Measurements from ENCODE around the gene ELK3. TPM values are rescaled to one million over a fixed set of nuclear protein-coding genes. Genes with fewer than 3 reads are reported as not detected.

The ELK3 gene
- total and polyA plus RNA-seq, 2 of the 8 experiments (the other 6 are each of a cell fraction or from before 2014, with no cell fraction given): 3.5 to 14.3 TPM

- ChIA-PET CTCF (ENCODE audit: partially characterized antibody) (interaction anchor here (0.5 to 1.4 kb wide), 3 partner anchors 161 to 1676 kb away, joined by 3 to 4 read pairs (median 3); partner anchors contain the start of gene CFAP54), POLR2A (ENCODE audit: partially characterized antibody) (interaction anchor here (0.8 to 1.4 kb wide), 2 partner anchors 12 to 161 kb away, joined by 3 read pairs; no protein-coding TSS in a partner anchor)
- Histone ChIP-seq H4K5ac (ENCODE audit: insufficient read length, low read depth, low read length) (no peak overlapping the region), H3K56ac (replicated peaks; ENCODE audit: insufficient read length, low read depth, low read length) (no peak overlapping the region), H3K4me2 (ENCODE audit: insufficient read depth in 1 of 2, low read depth in 2 of 2, low read length in 2 of 2) (no peak overlapping the region), H3K4me3 (ENCODE audit: extremely low read depth in 1 of 4, insufficient read depth in 2 of 4, low read depth in 3 of 4, low read length in 4 of 4) (no peak overlapping the region), H2BK120ac (replicated peaks; ENCODE audit: low read depth, low read length) (no peak overlapping the region), H3K36me3 (ENCODE audit: control insufficient read depth in 2 of 4, insufficient read depth in 4 of 4, low read length in 3 of 4) (no peaks in the 10 kb centered on the region; a peak in 1 of 8 replicates), H3K18ac (ENCODE audit: extremely low read depth, low read length) (no peak overlapping the region), H3K9me3 (ENCODE audit: insufficient read depth in 2 of 2, low read depth in 1 of 2, low read length in 1 of 2) (no peaks in the 10 kb centered on the region), H3K23ac (ENCODE audit: insufficient read length) (no peak overlapping the region), H4K8ac (ENCODE audit: extremely low read depth, insufficient read depth, low read length) (no peak overlapping the region), H3K27me3 (replicated peaks in 1 of 4; ENCODE audit: control insufficient read depth in 3 of 4, extremely low read depth in 1 of 4, insufficient read depth in 3 of 4, low read length in 3 of 4) (no peaks in the 10 kb centered on the region), H4K20me1 (replicated peaks in 1 of 2; ENCODE audit: control insufficient read depth in 1 of 2, insufficient read depth in 2 of 2, low read length in 2 of 2) (no peaks in the 10 kb centered on the region), H3K79me1 (ENCODE audit: low read depth, low read length) (peaks cover 2% of the 10 kb centered on the region), H2BK5ac (ENCODE audit: low read depth, low read length) (no peak overlapping the region), H3K14ac (ENCODE audit: insufficient read length) (no peak overlapping the region), H3K79me2 (ENCODE audit: control insufficient read depth in 1 of 2, insufficient read depth in 2 of 2, low read length in 2 of 2) (no peaks in the 10 kb centered on the region), H3K4me1 (replicated peaks in 1 of 4; ENCODE audit: control insufficient read depth in 3 of 4, insufficient read depth in 4 of 4, low read length in 3 of 4) (peaks cover 0 to 6% (median 2%) of the 10 kb centered on the region in 4 experiments; a peak in 3 of 7 replicates), H3K27ac (ENCODE audit: low read depth, low read length) (no peak overlapping the region), H3K23me2 (ENCODE audit: low read depth, low read length) (no peaks in the 10 kb centered on the region), H4K91ac (replicated peaks; ENCODE audit: insufficient read length, low read length) (no peak overlapping the region), H3K9ac (replicated peaks in 1 of 4; ENCODE audit: extremely low read depth in 1 of 4, low read depth in 3 of 4, low read length in 3 of 4) (no peak overlapping the region), H3K4ac (replicated peaks; ENCODE audit: insufficient read length, low read depth, low read length) (no peak overlapping the region), H2BK20ac (ENCODE audit: low read length) (no peak overlapping the region), H2BK12ac (ENCODE audit: low read depth, low read length) (no peak overlapping the region), H2AFZ (ENCODE audit: low read length) (no peak overlapping the region), H2BK15ac (ENCODE audit: low read length) (no peak overlapping the region), H2AK5ac (ENCODE audit: low read depth, low read length) (no peak overlapping the region)
- no peak for FAIRE-seq
- no peak for DNase-seq (ENCODE audit: low read depth in 1 of 2, low spot score in 2 of 2)
- TF ChIP-seq ZNF274 (IDR thresholded peaks at IDR 0.05; ENCODE audit: borderline replicate concordance, extremely low read depth, low read length) (no peak), HDAC6 (IDR thresholded peaks at IDR 0.05; ENCODE audit: low read depth, low read length) (no peak), TAF1 (IDR thresholded peaks at IDR 0.05; ENCODE audit: low read depth, low read length) (no peak), SIX5 (IDR thresholded peaks at IDR 0.05; ENCODE audit: low read depth, low read length) (no peak), FOSL1 (IDR thresholded peaks at IDR 0.05; ENCODE audit: insufficient read depth, low read depth, low read length) (no peak), BACH1 (IDR thresholded peaks at IDR 0.05; ENCODE audit: low read length) (no peak), CEBPB (IDR thresholded peaks at IDR 0.05; ENCODE audit: low read depth, low read length) (no peak), SUZ12 (IDR thresholded peaks at IDR 0.05; ENCODE audit: low read length) (no peak), BRCA1 (IDR thresholded peaks at IDR 0.05; ENCODE audit: low read depth, low read length) (no peak), POU5F1 (IDR thresholded peaks at IDR 0.05; ENCODE audit: low read depth, low read length) (no peak)
- WGBS, 2 experiments (ENCODE audit: extremely low coverage in 1 of 2, insufficient coverage in 1 of 2, insufficient read length in 1 of 2, insufficient replicate concordance in 2 of 2, low coverage in 1 of 2, low lambda C conversion rate in 2 of 2, missing lambda C conversion rate in 1 of 2): 86% methylated on average over 6 of the region's 6 CpGs; no CpG with 5 or more reads in 1 of the 2 experiments
Observed at GRCh38 chr12:96221391-96221790, 27.2 kb downstream of the ELK3 start.
